Measurements from ENCODE around the gene SRSF2.
"Not testable (repeated sequence)": the region's sequence is repeated elsewhere in the genome, so short reads cannot be mapped to it uniquely, and the experiment has no call there.

SRSF2 gene

GRCh38 chr17:76735006-76735405 lies 2.1 kb downstream of the SRSF2 start:
- ATAC-seq: no peak
- TF ChIP-seq ZFP30 (CRISPR knock-in tag; IDR thresholded peaks at IDR 0.05) (no peak), RARB (CRISPR knock-in tag; IDR thresholded peaks at IDR 0.05) (no peak), OSR1 (CRISPR knock-in tag; IDR thresholded peaks at IDR 0.05) (no peak), ZNF70 (CRISPR knock-in tag; IDR thresholded peaks at IDR 0.05) (no peak)

- TF ChIP-seq GLIS3 (CRISPR knock-in tag; IDR thresholded peaks at IDR 0.05) (no peak), PATZ1 (CRISPR knock-in tag; IDR thresholded peaks at IDR 0.05; ENCODE audit: borderline replicate concordance) (no peak), CSDC2 (CRISPR knock-in tag; IDR thresholded peaks at IDR 0.05) (no peak), ZFP3 (CRISPR knock-in tag; IDR thresholded peaks at IDR 0.05) (no peak), RARB (CRISPR knock-in tag; IDR thresholded peaks at IDR 0.05) (no peak), TCF4 (CRISPR knock-in tag; IDR thresholded peaks at IDR 0.05; ENCODE audit: borderline replicate concordance) (no peak), TSHZ2 (CRISPR knock-in tag; IDR thresholded peaks at IDR 0.05) (no peak), POU6F1 (CRISPR knock-in tag; IDR thresholded peaks at IDR 0.05; ENCODE audit: borderline replicate concordance, low read depth) (no peak), ZNF8 (CRISPR knock-in tag; IDR thresholded peaks at IDR 0.05) (no peak)
- no peak for ATAC-seq
Measured at GRCh38 chr17:76734080-76734840, 2.9 kb downstream of the SRSF2 start.

GRCh38 chr17:76733618-76733957 lies 3.5 kb downstream of the SRSF2 start:
- ATAC-seq: no peak
- TF ChIP-seq RARB (CRISPR knock-in tag; IDR thresholded peaks at IDR 0.05) (no peak), POU6F1 (CRISPR knock-in tag; IDR thresholded peaks at IDR 0.05; ENCODE audit: borderline replicate concordance, low read depth) (no peak)

GRCh38 chr17:76732734-76733617 lies 4.2 kb downstream of the SRSF2 start:
- no peak for ATAC-seq
- 0 out of 2 replicates have a peak, but pooled peaks have one; percentile 9 for TF ChIP-seq PATZ1 (CRISPR knock-in tag; IDR thresholded peaks at IDR 0.05; ENCODE audit: borderline replicate concordance)
- 0 out of 2 replicates have a peak, but pooled peaks have one; percentile 21 for TF ChIP-seq ESRRG (CRISPR knock-in tag; IDR thresholded peaks at IDR 0.05)
- no peak for TF ChIP-seq ZFP30 (CRISPR knock-in tag; IDR thresholded peaks at IDR 0.05)
- TF ChIP-seq TOX (CRISPR knock-in tag; IDR thresholded peaks at IDR 0.05; ENCODE audit: borderline replicate concordance): peak; percentile 38; the same call in 1 of the 2 replicates

- not testable (repeated sequence) for ATAC-seq
Measured at GRCh38 chr17:76731800-76732733, 5.1 kb downstream of the SRSF2 start.
